OCI-LY7 (cell line): ENCODE measurements around the gene COL1A2.

ENCODE experiments used
- CTCF ChIP-seq: fragments of 200-600 bp; sonication (generic); conservative IDR thresholded peaks from 2 replicates; pipeline ENCODE4 v1.5.1; 2014; ENCODE audit warnings: mild to moderate bottlenecking, antibody characterized with exemption, low read length, moderate library complexity, mixed read lengths
- EZH2phosphoT487 ChIP-seq: fragments of 200-600 bp; sonication (generic); IDR thresholded peaks from 2 replicates; pipeline ENCODE4 v1.6.1; 2018; ENCODE audit warnings: low read depth, borderline replicate concordance, mild to moderate bottlenecking, mixed run types, antibody characterized with exemption, low read length, moderate library complexity, mixed read lengths

GRCh38 chr7:94411188-94411466 lies 16.4 kb downstream of the COL1A2 start:
- TF ChIP-seq CTCF, result no peak
- no peak for TF ChIP-seq EZH2phosphoT487
